Breast epithelium (tissue), 3 donors: ENCODE results near the gene HMGB1.

Experiments
- POLR2A ChIP-seq: fragments of 450-650 bp; IDR thresholded peaks from one replicate; pipeline ENCODE4 v1.6.1; 2016; ENCODE audit warnings: antibody characterized with exemption, mild to moderate bottlenecking, moderate library complexity
- POLR2AphosphoS5 ChIP-seq, 3 donors: sonication (generic); formaldehyde crosslinking; IDR thresholded peaks; one replicate each; pipeline ENCODE4 v1.6.1; 2017; ENCODE audit warnings: antibody characterized with exemption in 3 of 3
- TF ChIP-seq, protein P1 (sequence below), 3 donors: fragments of 450-650 bp; IDR thresholded peaks; one replicate each; pipeline ENCODE4 v1.5.1; 2016 to 2017; ENCODE audit warnings: antibody characterized with exemption in 3 of 3, mild to moderate bottlenecking in 3 of 3, moderate library complexity in 3 of 3

DNA sequence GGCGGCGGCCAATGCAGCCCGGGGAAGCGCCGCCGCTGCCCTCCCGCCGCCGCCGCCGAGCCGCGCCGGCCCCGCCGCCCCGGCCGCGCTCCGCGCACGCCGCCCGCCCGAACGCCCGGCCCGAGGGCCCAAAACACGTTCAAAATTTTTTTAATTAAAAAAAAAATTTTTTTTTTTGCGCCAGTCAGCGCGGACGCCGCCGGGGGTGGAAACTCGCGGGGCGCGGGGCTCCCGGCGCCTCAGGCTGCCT, 468 bp downstream of the HMGB1 start:
- TF ChIP-seq POLR2A, result no peak
- TF ChIP-seq, protein P1, sequence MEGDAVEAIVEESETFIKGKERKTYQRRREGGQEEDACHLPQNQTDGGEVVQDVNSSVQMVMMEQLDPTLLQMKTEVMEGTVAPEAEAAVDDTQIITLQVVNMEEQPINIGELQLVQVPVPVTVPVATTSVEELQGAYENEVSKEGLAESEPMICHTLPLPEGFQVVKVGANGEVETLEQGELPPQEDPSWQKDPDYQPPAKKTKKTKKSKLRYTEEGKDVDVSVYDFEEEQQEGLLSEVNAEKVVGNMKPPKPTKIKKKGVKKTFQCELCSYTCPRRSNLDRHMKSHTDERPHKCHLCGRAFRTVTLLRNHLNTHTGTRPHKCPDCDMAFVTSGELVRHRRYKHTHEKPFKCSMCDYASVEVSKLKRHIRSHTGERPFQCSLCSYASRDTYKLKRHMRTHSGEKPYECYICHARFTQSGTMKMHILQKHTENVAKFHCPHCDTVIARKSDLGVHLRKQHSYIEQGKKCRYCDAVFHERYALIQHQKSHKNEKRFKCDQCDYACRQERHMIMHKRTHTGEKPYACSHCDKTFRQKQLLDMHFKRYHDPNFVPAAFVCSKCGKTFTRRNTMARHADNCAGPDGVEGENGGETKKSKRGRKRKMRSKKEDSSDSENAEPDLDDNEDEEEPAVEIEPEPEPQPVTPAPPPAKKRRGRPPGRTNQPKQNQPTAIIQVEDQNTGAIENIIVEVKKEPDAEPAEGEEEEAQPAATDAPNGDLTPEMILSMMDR (IDR thresholded peaks at IDR 0.05), result no peak
- no peak for TF ChIP-seq POLR2AphosphoS5 (IDR thresholded peaks at IDR 0.05)
